Heart left ventricle (tissue), 13 donors: Measurements from ENCODE around the gene OAS1.

Experiments used
- POLR2A ChIP-seq, 2 donors: fragments of 450-650 bp; IDR thresholded peaks; one replicate each; pipeline ENCODE4 v1.6.1; 2017; ENCODE audit warnings: antibody characterized with exemption in 2 of 2, mild to moderate bottlenecking in 2 of 2, moderate library complexity in 2 of 2
- TF ChIP-seq, protein P1 (sequence below), 12 donors: fragments of 200-600 bp; sonication (generic) in 4 of 12; IDR thresholded peaks; one replicate each; pipeline versions ENCODE4 v1.5.0 to v1.8.0; 2018 to 2022; ENCODE audit warnings: antibody characterized with exemption in 12 of 12, mild to moderate bottlenecking in 5 of 12
- donor health status: ischemic (EF 13 %, LVEDD 7.1; RV severe dilation, severe dysfunction).
- donor health status: DM: no; HTN: yes; CAD: no.
- donor health status: DM: no; HTN: no; CAD: no.
- donor health status: ischemic (EF 25% LVEDD 6.9; RV normal size, moderate dysfunction).
- donor health status: ischemic (EF 25% LVEDD 5.7; RV mildly dilated, moderate dysfunction).
- donor health status: ischemic (EF 35%, LVEDD 5.7; RV mildly dilated, moderate dysfunction).
- donor health status: nonischemic (EF 11% LVEDD 7.7; RV severe dilation, severe dysfunction).
- donor health status: DM: yes; HTN: yes; CAD: no.
- donor health status: PGD.
- donor health status: ischemic (EF 29% LVEDD 5.4; RV normal size, mild dysfunction).
- donor health status: nonischemic (EF 23%, LVEDD 6.1; RV moderate dilation, normal function).

DNA sequence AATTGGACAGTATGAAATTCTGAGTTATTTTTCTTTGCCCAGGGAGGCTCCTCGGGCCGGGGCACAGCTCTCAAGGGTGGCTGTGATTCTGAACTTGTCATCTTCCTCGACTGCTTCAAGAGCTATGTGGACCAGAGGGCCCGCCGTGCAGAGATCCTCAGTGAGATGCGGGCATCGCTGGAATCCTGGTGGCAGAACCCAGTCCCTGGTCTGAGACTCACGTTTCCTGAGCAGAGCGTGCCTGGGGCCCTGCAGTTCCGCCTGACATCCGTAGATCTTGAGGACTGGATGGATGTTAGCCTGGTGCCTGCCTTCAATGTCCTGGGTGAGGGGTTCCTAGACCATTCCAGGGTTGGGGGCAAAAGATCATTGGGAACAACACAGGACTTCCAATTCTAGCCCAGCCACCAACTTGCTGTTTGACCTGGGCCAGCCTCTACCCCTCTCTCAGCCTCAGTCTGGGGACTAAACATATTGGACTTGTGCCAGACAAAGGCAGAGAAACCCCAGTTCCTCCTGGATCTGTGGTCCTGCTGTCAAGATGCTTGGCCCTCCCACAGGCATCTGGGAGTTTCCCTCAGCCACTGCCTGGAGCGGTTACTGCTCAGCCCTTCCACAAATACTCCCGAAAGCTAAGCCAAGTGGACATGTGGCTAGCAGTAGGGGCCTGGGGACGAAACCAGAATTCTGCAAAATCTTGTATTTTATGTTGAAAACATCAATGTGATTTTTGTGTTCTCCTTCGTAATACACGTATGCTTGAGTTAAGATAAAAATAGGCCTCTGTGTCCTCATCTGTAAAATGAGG is 35.0 kb downstream of the OAS1 start:
- TF ChIP-seq, protein P1, sequence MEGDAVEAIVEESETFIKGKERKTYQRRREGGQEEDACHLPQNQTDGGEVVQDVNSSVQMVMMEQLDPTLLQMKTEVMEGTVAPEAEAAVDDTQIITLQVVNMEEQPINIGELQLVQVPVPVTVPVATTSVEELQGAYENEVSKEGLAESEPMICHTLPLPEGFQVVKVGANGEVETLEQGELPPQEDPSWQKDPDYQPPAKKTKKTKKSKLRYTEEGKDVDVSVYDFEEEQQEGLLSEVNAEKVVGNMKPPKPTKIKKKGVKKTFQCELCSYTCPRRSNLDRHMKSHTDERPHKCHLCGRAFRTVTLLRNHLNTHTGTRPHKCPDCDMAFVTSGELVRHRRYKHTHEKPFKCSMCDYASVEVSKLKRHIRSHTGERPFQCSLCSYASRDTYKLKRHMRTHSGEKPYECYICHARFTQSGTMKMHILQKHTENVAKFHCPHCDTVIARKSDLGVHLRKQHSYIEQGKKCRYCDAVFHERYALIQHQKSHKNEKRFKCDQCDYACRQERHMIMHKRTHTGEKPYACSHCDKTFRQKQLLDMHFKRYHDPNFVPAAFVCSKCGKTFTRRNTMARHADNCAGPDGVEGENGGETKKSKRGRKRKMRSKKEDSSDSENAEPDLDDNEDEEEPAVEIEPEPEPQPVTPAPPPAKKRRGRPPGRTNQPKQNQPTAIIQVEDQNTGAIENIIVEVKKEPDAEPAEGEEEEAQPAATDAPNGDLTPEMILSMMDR (IDR thresholded peaks at IDR 0.05), result no peak
- TF ChIP-seq POLR2A (IDR thresholded peaks at IDR 0.05), result no peak
